ENCODE results near the gene CDH18.

GRCh38 chr5:19771174-19771835 lies 216.7 kb downstream of the CDH18 start:
- TF ChIP-seq CTCF (conservative IDR thresholded peaks at IDR 0.05 in 1 of 2, IDR thresholded peaks at IDR 0.05 in 1 of 2; ENCODE audit: low read depth in 1 of 2, low read length in 2 of 2) (no peak), EZH2 (IDR thresholded peaks at IDR 0.05; ENCODE audit: low read length, missing control alignments) (no peak)

All from fibroblast of lung (primary cell).